Iris pigment epithelial cell (primary cell): ENCODE measurements around the gene INAFM2.

Experiments used
- DNase-seq: peaks from one replicate; pipeline ENCODE4 v3.0.0-alpha.2; 2011; ENCODE audit warnings: low read depth

The INAFM2 gene

GRCh38 chr15:40329804-40330203, 6.3 kb downstream of the INAFM2 start:
- DNase-seq: no peak

GRCh38 chr15:40330368-40330836, 6.9 kb downstream of the INAFM2 start:
- DNase-seq: no peak

- no peak for DNase-seq
Observed at GRCh38 chr15:40331026-40331425, 7.5 kb downstream of the INAFM2 start.

GRCh38 chr15:40331637-40332036, 8.1 kb downstream of the INAFM2 start:
- no peak for DNase-seq

- no peak for DNase-seq
Observed at GRCh38 chr15:40332113-40332781, 8.8 kb downstream of the INAFM2 start.

- peak; percentile 86 for DNase-seq
Observed at GRCh38 chr15:40333922-40334492, 10.5 kb downstream of the INAFM2 start.

GRCh38 chr15:40334541-40334940, 11.0 kb downstream of the INAFM2 start:
- DNase-seq: no peak

GRCh38 chr15:40334941-40335795, 11.7 kb downstream of the INAFM2 start:
- DNase-seq: no peak

- no peak for DNase-seq
Observed at GRCh38 chr15:40335938-40336743, 12.6 kb downstream of the INAFM2 start.

- DNase-seq: no peak
Observed at GRCh38 chr15:40336744-40337122, 13.2 kb downstream of the INAFM2 start.

GRCh38 chr15:40337597-40337996, 14.1 kb downstream of the INAFM2 start:
- DNase-seq: no peak

GRCh38 chr15:40338041-40338657, 14.7 kb downstream of the INAFM2 start:
- DNase-seq: peak; percentile 65

- DNase-seq: peak; percentile 83
Observed at GRCh38 chr15:40338921-40339620, 15.6 kb downstream of the INAFM2 start.

GRCh38 chr15:40339621-40339945, 16.1 kb downstream of the INAFM2 start:
- DNase-seq: no peak

GRCh38 chr15:40340038-40340739, 16.7 kb downstream of the INAFM2 start:
- no peak for DNase-seq

GRCh38 chr15:40340740-40341400, 17.4 kb downstream of the INAFM2 start, which contains the start of gene CCDC9B:
TSS of gene CCDC9B (minus strand) at chr15:40340939. CDS start at chr15:40340819, 120 bp downstream.
- peak; percentile 86 for DNase-seq

- peak; percentile 57 for DNase-seq
Observed at GRCh38 chr15:40342416-40343320, 19.2 kb downstream of the INAFM2 start.

- DNase-seq: peak; percentile 93
Observed at GRCh38 chr15:40343512-40343911, 20.0 kb downstream of the INAFM2 start.

GRCh38 chr15:40344217-40344616, 20.7 kb downstream of the INAFM2 start:
- no peak for DNase-seq
